OCI-LY7 (cell line): Measurements from ENCODE around the gene ALPK3.

Experiments used
- EZH2phosphoT487 ChIP-seq: fragments of 200-600 bp; sonication (generic); IDR thresholded peaks from 2 replicates; pipeline ENCODE4 v1.6.1; 2018; ENCODE audit warnings: low read depth, borderline replicate concordance, mild to moderate bottlenecking, mixed run types, antibody characterized with exemption, low read length, moderate library complexity, mixed read lengths
- TF ChIP-seq, protein P1 (sequence below): fragments of 200-600 bp; sonication (generic); conservative IDR thresholded peaks from 2 replicates; pipeline ENCODE4 v1.5.1; 2014; ENCODE audit warnings: mild to moderate bottlenecking, antibody characterized with exemption, low read length, moderate library complexity, mixed read lengths

DNA sequence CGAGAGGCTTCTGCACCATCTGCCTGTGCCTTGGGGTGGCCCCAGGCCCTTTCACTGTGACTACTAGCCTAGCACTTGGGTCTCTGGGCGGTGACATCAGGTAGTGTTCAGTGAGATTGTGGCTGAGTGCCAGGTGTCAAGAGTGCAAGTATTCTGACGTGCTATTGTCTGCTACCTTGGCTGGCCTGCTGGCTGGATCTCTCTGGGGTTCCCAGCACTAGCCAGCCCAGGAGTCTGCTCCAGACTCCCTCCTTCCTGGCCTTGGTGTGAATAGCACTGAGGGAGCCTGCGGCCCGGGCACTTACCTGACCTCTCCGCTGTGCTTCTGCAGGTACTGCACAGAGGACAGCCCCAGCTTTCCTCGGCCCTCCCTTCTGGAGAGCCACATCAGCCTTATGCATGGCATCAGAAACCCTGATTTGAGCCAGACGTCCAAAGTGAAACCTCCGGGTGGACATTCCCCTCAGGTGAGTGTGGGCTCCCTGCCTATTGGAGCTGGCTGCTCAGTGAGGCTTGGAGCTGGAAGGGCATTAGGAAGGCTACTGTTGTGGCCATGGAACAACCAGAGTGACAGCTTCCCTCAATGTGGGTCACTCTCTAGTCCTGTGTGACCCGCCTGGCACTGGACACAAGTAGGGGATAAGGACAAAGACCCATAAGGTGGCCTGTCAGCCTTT lies 17.5 kb upstream of the ALPK3 start:
- TF ChIP-seq, protein P1, sequence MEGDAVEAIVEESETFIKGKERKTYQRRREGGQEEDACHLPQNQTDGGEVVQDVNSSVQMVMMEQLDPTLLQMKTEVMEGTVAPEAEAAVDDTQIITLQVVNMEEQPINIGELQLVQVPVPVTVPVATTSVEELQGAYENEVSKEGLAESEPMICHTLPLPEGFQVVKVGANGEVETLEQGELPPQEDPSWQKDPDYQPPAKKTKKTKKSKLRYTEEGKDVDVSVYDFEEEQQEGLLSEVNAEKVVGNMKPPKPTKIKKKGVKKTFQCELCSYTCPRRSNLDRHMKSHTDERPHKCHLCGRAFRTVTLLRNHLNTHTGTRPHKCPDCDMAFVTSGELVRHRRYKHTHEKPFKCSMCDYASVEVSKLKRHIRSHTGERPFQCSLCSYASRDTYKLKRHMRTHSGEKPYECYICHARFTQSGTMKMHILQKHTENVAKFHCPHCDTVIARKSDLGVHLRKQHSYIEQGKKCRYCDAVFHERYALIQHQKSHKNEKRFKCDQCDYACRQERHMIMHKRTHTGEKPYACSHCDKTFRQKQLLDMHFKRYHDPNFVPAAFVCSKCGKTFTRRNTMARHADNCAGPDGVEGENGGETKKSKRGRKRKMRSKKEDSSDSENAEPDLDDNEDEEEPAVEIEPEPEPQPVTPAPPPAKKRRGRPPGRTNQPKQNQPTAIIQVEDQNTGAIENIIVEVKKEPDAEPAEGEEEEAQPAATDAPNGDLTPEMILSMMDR: no peak
- no peak for TF ChIP-seq EZH2phosphoT487
